ENCODE results near the gene GUCA2B. TPM values are rescaled to one million over a fixed set of nuclear protein-coding genes. Genes with fewer than 3 reads are reported as not detected.

GUCA2B gene
- not detected in 3 replicates for total RNA-seq

GRCh38 chr1:42152907-42153600, at the start of gene GUCA2B:
Gene GUCA2B, plus strand, starts transcription at chr1:42153410. Its CDS starts 41 bp downstream, at chr1:42153451.
- no peaks in the 10 kb centered on the region for H3K36me3 Mint-ChIP-seq
- no peaks in the 10 kb centered on the region for H3K4me1 Mint-ChIP-seq
- peaks cover 23% of the 10 kb centered on the region for H3K27me3 Mint-ChIP-seq (ENCODE audit: low read depth)
- H3K9me3 Mint-ChIP-seq, result peaks cover 3% of the 10 kb centered on the region
- no peak for DNase-seq (ENCODE audit: low spot score in 2 of 2, unreplicated experiment in 2 of 2)
- no peak within 1 kb of the TSS for H3K4me3 Mint-ChIP-seq
- TF ChIP-seq, protein P1, sequence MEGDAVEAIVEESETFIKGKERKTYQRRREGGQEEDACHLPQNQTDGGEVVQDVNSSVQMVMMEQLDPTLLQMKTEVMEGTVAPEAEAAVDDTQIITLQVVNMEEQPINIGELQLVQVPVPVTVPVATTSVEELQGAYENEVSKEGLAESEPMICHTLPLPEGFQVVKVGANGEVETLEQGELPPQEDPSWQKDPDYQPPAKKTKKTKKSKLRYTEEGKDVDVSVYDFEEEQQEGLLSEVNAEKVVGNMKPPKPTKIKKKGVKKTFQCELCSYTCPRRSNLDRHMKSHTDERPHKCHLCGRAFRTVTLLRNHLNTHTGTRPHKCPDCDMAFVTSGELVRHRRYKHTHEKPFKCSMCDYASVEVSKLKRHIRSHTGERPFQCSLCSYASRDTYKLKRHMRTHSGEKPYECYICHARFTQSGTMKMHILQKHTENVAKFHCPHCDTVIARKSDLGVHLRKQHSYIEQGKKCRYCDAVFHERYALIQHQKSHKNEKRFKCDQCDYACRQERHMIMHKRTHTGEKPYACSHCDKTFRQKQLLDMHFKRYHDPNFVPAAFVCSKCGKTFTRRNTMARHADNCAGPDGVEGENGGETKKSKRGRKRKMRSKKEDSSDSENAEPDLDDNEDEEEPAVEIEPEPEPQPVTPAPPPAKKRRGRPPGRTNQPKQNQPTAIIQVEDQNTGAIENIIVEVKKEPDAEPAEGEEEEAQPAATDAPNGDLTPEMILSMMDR (IDR thresholded peaks at IDR 0.05; ENCODE audit: unreplicated experiment), result no peak
- H3K27ac Mint-ChIP-seq, result no peak within 1 kb of the TSS

DNA sequence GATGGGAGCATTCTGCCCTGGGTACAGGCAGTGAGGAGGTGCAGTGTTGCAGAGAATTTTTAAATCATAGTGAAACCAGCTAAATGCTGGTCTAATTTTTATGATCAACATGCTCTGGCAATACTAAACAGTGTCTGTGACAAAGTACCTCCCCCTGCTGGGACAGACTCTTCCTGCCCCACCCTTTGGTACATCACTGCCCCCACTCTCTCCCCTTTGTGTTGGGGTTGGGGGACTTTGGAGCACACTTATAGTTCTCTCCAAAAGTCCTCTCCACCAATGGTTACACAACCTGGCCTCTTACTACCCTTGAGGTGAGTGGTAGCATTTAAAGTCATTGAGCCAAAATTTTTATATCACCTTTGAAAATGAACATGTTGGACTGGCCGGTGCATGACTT, 48.2 kb upstream of the GUCA2B start:
- no peak overlapping the region for H3K4me3 Mint-ChIP-seq
- no peaks in the 10 kb centered on the region for H3K4me1 Mint-ChIP-seq
- H3K9me3 Mint-ChIP-seq, result peaks cover 14% of the 10 kb centered on the region

DNA sequence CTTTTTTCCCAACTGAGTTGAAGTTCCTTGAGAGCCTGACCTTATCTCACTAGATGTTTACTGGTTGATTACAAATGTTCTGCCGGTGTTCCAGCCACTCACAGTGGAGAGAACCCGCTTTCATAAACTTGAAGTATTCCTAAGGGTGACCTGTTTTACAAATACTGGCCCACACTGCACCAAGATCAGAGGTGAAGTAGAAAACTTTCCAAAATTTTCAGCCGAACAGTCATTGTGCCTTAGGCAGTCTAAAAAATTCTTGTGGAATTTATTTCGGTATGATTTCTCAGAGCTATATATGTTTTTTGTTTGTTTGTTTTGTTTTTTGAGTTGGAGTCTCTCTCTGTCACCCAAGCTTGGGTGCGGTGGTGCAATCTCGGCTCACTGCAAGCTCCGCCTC, 44.9 kb upstream of the GUCA2B start:
- H3K27ac Mint-ChIP-seq, result no peak overlapping the region
- H3K4me1 Mint-ChIP-seq, result no peaks in the 10 kb centered on the region

More for the DNA sequence above, 48.2 kb upstream of the GUCA2B start:
- DNase-seq (ENCODE audit: low spot score in 2 of 2, unreplicated experiment in 2 of 2), result no peak
- TF ChIP-seq, protein P1 (IDR thresholded peaks at IDR 0.05; ENCODE audit: unreplicated experiment), result no peak
- Mint-ChIP-seq H3K27me3 (ENCODE audit: low read depth) (peaks cover 46% of the 10 kb centered on the region), H3K36me3 (no peaks in the 10 kb centered on the region), H3K27ac (no peak overlapping the region)

GRCh38 chr1:42109600-42109999, 43.6 kb upstream of the GUCA2B start:
- no peak overlapping the region for H3K4me3 Mint-ChIP-seq
- H3K27ac Mint-ChIP-seq, result no peak overlapping the region
- TF ChIP-seq, protein P1 (IDR thresholded peaks at IDR 0.05; ENCODE audit: unreplicated experiment), result no peak
- no peaks in the 10 kb centered on the region for H3K36me3 Mint-ChIP-seq
- peaks cover 24% of the 10 kb centered on the region for H3K27me3 Mint-ChIP-seq (ENCODE audit: low read depth)
- DNase-seq (ENCODE audit: low spot score in 2 of 2, unreplicated experiment in 2 of 2), result no peak
- no peaks in the 10 kb centered on the region for H3K9me3 Mint-ChIP-seq
- no peaks in the 10 kb centered on the region for H3K4me1 Mint-ChIP-seq

More for the DNA sequence above, 44.9 kb upstream of the GUCA2B start:
- no peak overlapping the region for H3K4me3 Mint-ChIP-seq
- peaks cover 34% of the 10 kb centered on the region for H3K27me3 Mint-ChIP-seq (ENCODE audit: low read depth)
- no peak for DNase-seq (ENCODE audit: low spot score in 2 of 2, unreplicated experiment in 2 of 2)
- H3K9me3 Mint-ChIP-seq, result no peaks in the 10 kb centered on the region
- H3K36me3 Mint-ChIP-seq, result no peaks in the 10 kb centered on the region
- TF ChIP-seq, protein P1 (IDR thresholded peaks at IDR 0.05; ENCODE audit: unreplicated experiment), result no peak

- no peak for DNase-seq (ENCODE audit: low spot score in 2 of 2, unreplicated experiment in 2 of 2)
- TF ChIP-seq, protein P1 (IDR thresholded peaks at IDR 0.05; ENCODE audit: unreplicated experiment), result no peak
- Mint-ChIP-seq H3K9me3 (no peaks in the 10 kb centered on the region), H3K4me1 (no peaks in the 10 kb centered on the region), H3K27me3 (ENCODE audit: low read depth) (peaks cover 34% of the 10 kb centered on the region), H3K4me3 (no peak overlapping the region), H3K27ac (no peak overlapping the region), H3K36me3 (no peaks in the 10 kb centered on the region)
Measured at GRCh38 chr1:42114229-42114628, 39.0 kb upstream of the GUCA2B start.
